Limb (tissue), 2 donors: Measurements from ENCODE around the gene DDA1.
"Not testable (repeated sequence)": the region's sequence is repeated elsewhere in the genome, so short reads cannot be mapped to it uniquely, and the experiment has no call there.

Experiments
- DNase-seq, 2 donors: peaks; one replicate each; pipeline ENCODE4 v3.0.0-alpha.2; 2016; ENCODE audit errors: extremely low spot score in 2 of 2

The DDA1 gene

GRCh38 chr19:17286752-17287151 lies 22.6 kb upstream of the DDA1 start:
- no peak for DNase-seq

GRCh38 chr19:17289489-17289888 lies 19.9 kb upstream of the DDA1 start:
- DNase-seq, result peak in 1 of 2 donors; percentile 73

DNA sequence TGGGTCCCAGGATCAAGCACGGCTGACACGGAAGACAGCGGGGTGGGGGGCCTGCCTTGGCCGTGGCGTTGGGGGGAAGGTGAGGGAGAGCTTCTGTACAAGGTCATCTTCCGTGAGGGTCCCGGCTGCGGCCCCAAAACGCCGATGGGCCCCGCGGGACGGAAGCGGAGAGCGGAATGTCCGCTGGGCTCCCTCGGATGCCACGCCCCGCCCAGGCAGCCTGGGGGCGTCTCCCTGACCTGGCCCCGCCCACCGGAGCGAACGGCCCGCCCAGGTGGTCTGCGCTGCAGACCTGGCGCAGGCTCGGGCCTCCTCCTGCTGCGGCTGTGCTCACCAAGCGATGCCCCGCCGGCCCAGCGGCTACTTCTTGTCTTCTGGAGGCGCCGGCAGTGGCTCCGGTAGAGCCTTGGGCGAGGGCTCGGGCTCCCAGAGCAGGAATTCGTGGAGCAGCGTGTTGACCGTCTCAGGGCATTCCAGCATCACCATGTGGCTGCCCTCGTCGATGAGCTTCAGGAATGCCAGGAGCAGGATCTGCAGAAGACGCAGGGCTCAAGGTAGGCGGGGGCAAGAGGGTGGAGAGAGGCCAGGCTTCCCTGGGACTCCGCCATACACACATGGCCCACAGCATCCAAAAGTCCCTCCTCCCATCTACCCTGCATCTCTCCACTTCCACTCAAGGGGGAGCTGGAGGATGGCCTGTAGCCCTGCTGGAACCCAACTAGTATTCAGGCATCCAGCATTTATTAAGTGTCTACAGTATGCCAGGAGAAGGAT lies 16.9 kb upstream of the DDA1 start:
- DNase-seq, result peak; percentile 61 to 81

DNA sequence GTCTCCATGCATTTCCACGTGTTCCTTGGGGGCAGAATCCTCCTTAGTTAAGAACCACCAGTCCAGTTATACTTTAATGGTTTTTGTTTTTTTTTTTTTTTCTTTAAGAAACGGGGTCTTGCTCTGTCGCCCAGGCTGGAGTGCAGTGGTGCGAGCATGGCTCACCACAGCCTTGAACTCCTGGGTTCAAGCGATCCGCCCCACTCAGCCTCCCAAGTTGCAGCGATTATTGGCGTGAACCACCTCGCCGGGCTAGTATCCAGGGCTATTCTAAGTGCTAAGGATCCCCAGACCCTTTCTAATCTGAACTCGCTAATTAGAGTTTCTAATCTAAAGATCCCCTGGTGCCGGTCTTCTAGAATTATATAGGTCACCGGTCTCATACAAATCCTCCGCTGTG lies 15.8 kb upstream of the DDA1 start:
- no peak for DNase-seq

- peak in 1 of 2 donors; percentile 62 for DNase-seq
Observed at GRCh38 chr19:17294051-17294891, 15.1 kb upstream of the DDA1 start.

- not testable (repeated sequence) for DNase-seq
Observed at GRCh38 chr19:17295551-17295950, 13.8 kb upstream of the DDA1 start.

- no peak for DNase-seq
Observed at GRCh38 chr19:17296273-17296672, 13.1 kb upstream of the DDA1 start.

- no peak for DNase-seq
Observed at GRCh38 chr19:17296976-17297375, 12.4 kb upstream of the DDA1 start.

GRCh38 chr19:17300992-17301619 lies 8.3 kb upstream of the DDA1 start:
- DNase-seq, result no peak

DNA sequence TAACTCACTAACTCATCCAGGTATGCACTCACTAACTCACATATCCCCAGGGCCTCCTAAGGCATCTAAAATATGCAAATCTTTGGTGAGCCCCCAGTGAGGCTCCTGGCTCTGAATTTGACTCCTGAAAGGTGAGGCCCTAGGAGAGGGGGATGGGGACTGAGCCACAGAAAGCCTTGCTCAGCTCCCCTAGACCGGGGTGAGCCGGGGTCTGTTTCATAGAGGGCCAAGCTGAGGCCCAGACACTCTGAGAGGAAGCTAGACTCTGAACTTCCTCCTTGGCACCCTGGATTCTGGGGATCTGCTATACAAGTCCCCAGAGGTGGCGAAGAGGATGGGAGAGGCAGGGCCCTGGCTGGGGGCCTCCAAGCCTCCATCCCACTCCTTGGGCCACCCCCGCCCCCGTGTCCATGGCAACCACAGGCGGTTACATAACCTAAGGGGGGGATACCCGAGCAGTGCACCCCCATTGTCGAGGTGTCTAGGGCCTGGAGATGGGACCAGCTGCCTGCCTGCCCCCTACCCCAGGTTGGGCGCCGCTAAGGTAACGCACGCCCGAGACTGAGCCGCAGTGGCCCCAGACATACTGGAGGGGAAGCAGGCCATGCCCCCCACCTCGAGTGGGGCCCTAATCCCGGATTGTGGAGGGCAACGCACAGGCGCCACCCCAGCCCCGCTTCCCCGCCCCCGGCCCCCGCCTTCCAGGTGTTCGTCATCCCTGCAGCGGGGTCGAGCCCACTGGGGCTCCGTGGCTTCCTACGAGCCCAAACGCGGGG lies 6.8 kb upstream of the DDA1 start:
- peak in 1 of 2 donors; percentile 61 for DNase-seq

DNA sequence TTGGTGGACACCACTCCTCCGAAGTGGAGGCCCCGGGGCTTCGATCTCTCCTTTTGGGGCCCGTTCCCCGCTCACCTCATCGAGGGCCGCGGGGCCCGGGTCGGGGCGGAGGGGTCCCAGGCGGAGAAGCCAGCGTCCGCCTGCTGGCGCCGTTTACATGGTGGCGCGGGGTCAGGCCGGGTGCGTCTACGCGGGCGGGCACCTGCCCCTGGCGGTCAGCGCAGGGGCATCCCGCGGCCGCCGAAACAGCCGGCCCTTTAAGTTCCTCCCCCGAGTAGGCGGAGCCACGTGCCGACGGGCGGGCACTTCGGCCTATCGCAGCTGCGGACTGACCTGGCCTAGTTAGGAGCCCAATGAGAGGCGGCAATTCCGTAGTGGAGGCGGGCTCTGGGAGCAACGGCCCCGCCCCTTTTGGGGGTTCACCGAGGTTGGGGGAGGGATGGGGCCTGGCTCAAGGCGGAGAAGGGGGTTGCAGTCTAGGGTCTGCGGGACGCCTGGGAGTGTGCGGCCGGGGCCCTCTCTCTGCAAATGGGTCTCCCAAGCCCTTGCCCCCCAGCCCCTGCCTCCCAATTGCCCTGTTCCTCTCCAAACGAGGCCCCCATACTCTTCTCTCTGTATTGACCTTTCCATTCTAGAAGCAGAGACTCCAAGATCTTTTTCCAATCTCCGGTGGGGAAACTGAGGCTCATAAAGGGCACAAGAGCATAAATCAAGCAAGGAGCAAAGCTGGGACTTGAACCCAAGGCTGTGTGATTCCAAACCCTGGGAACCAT lies 6.0 kb upstream of the DDA1 start, which contains the start of gene ABHD8:
Gene ABHD8 (minus strand): TSS at position 259 of the 773 bp plus-strand sequence. CDS start 1,809 bp downstream, outside the sequence.
- DNase-seq, result peak; percentile 95 to 97

- DNase-seq, result no peak
Observed at GRCh38 chr19:17303940-17304267, 5.5 kb upstream of the DDA1 start.

DNA sequence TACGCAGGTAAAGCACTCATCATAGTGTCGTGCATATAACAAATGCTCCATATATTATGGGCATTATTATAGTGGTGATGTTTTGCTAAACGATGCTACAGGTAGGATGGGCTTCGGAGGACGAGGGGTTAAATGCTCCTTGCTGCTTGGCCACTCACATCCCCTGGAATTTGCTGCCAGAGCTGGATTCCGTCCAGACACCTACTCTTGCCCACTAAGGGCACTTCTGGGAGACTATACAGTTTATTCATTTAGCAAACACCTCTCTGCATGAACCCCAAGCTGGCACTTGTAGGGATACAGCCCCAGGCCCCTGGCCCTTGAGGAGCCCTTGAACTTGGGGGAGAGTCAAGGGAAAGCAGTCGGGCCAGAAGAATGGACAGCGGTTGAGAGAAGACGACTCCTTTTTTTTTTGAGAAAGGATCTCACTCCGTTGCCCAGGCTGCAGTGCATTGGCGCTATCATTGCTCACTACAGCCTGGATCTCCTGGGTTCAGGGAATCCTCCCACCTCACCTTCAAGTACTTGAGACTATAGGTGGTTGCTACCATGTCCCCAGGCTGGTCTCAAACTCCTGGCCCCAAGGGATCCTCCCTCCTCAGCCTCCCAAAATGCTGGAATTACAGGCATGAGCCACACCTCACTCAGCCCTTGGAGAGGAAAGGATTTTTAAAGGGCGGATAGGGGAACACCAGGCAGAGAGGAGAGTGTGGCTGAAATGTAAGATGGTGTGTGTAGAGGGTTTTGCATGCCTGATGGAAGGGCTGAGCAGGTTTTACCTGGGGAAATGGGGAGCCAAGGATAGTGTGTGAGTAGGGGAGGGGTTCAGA lies 4.8 kb upstream of the DDA1 start:
- DNase-seq, result no peak

DNA sequence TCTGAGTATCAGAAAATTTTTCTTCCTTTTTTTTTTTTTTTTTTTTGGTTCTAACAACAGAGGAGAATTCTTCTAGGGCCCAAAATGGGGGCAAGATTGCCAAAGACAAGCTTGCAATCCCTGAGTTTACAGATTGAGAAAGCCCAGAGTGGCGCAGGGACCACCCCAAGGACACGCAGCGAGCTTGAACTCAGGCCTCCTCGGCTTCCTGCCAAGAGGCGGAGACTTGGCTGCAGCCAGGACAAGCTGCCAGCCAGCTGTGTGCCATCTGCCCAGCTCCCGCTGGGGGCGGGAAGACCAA lies 4.2 kb upstream of the DDA1 start:
- DNase-seq, result no peak

DNA sequence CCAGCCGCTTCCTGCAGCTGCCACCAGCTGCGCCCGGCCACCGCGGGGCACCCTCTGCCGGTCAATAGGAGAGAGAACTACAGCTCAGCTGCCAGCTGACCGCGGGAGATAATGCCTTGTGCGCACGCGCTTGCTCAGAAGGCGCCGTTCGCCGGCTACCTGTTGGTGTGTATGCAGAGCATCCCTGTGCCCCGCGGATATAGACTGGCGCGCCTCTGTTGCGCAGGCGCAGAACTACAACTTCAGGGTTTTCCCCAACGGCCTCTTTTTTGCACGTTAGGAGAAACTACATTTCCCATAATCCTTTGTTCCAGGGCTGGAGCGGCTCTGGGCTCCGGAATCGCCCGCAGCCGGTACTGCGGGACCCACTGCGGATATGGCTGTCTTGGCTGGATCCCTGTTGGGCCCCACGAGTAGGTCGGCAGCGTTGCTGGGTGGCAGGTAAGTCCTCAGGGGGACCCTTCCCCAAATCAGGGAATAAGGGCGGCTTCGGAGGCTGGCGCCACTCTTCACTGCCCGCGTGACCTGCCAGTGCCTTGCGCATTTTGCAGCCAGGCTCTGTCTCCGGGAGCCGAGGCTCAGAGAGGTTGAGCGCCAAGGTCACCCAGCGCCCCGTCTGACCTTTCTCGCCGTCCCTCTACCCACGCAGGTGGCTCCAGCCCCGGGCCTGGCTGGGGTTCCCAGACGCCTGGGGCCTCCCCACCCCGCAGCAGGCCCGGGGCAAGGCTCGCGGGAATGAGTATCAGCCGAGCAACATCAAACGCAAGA lies 3.7 kb upstream of the DDA1 start, which contains the start of gene MRPL34:
Gene MRPL34 (plus strand): TSS at position 356 of the 768 bp plus-strand sequence. CDS start 21 bp downstream, at position 377.
- DNase-seq, result peak; percentile 95 to 98

- DNase-seq, result no peak
Observed at GRCh38 chr19:17306285-17306714, 3.1 kb upstream of the DDA1 start.

- DNase-seq, result no peak
Observed at GRCh38 chr19:17307876-17308377, 1.4 kb upstream of the DDA1 start.

DNA sequence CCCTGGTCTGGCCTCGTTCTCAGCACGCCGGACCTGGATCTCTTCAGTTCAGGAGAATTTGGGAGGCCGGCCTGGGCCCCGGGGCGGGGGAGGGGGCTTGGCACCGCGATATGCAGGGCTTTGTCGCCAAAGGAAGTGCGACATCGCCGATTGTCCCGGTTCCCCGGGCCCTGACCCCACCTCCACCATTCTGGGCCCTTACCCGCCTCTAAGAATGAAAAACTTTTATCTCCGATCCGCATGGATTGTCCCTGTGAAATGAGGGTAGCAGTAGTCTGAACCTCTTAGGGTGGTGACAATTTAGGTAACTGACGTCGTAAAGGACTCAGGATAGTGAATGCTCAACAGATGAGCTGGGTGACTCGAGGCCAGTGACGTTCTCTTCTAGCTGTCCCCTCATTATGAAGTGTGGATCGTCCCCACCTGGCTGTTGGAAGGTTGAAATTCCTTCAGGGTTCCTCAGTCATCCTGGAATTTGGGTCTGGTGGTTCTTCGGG lies 650 bp downstream of the DDA1 start:
- DNase-seq, result no peak
